ENCODE data around the gene TRPC4AP.

- TF ChIP-seq YY1 (IDR thresholded peaks at IDR 0.05; ENCODE audit: low read depth, low read length) (no peak), PML (IDR thresholded peaks at IDR 0.05; ENCODE audit: low read length) (no peak), E4F1 (IDR thresholded peaks at IDR 0.05; ENCODE audit: borderline replicate concordance, partially characterized antibody) (no peak), CTCF (IDR thresholded peaks at IDR 0.05 in 2 of 3, conservative IDR thresholded peaks at IDR 0.05 in 1 of 3; ENCODE audit: control insufficient read depth in 2 of 3, extremely low read depth in 1 of 3, insufficient read depth in 1 of 3, low read depth in 3 of 3, low read length in 3 of 3) (no peak)
Measured at GRCh38 chr20:35088231-35089145, 4.1 kb downstream of the TRPC4AP start.

Data from GM12878 (cell line).